ENCODE measurements around the gene TLE7. TPM values are rescaled to one million over a fixed set of nuclear protein-coding genes. Genes with fewer than 3 reads are reported as not detected.

Gene TLE7
- polyA plus RNA-seq, 4 donors: not detected

- DNase-seq (ENCODE audit: low read depth in 4 of 4, low spot score in 3 of 4): no peak
Observed at GRCh38 chr16:71453036-71453435, 11.2 kb upstream of the TLE7 start.

GRCh38 chr16:71449020-71449419, 7.2 kb upstream of the TLE7 start:
- no peak for DNase-seq (ENCODE audit: low read depth in 4 of 4, low spot score in 3 of 4)

GRCh38 chr16:71448274-71448866, 6.5 kb upstream of the TLE7 start:
- DNase-seq (ENCODE audit: low read depth in 4 of 4, low spot score in 3 of 4): no peak

GRCh38 chr16:71443714-71444113, 1.9 kb upstream of the TLE7 start:
- DNase-seq (ENCODE audit: low read depth in 4 of 4, low spot score in 3 of 4): no peak

- no peak for DNase-seq (ENCODE audit: low read depth in 4 of 4, low spot score in 3 of 4)
Observed at GRCh38 chr16:71441348-71442050, 355 bp downstream of the TLE7 start.

GRCh38 chr16:71440669-71441347, 1.0 kb downstream of the TLE7 start:
- DNase-seq (ENCODE audit: low read depth in 4 of 4, low spot score in 3 of 4): no peak

- no peak for DNase-seq (ENCODE audit: low read depth in 4 of 4, low spot score in 3 of 4)
Observed at GRCh38 chr16:71439523-71439922, 2.3 kb downstream of the TLE7 start.

- no peak for DNase-seq (ENCODE audit: low read depth in 4 of 4, low spot score in 3 of 4)
Observed at GRCh38 chr16:71436473-71436872, 5.4 kb downstream of the TLE7 start.

GRCh38 chr16:71432906-71433305, 8.9 kb downstream of the TLE7 start:
- DNase-seq (ENCODE audit: low read depth in 4 of 4, low spot score in 3 of 4): no peak

- DNase-seq (ENCODE audit: low read depth in 4 of 4, low spot score in 3 of 4): no peak
Observed at GRCh38 chr16:71431991-71432390, 9.9 kb downstream of the TLE7 start.

GRCh38 chr16:71431176-71431575, 10.7 kb downstream of the TLE7 start:
- no peak for DNase-seq (ENCODE audit: low read depth in 4 of 4, low spot score in 3 of 4)

GRCh38 chr16:71430744-71431143, 11.1 kb downstream of the TLE7 start:
- DNase-seq (ENCODE audit: low read depth in 4 of 4, low spot score in 3 of 4): no peak

- no peak for DNase-seq (ENCODE audit: low read depth in 4 of 4, low spot score in 3 of 4)
Observed at GRCh38 chr16:71429581-71429980, 12.3 kb downstream of the TLE7 start.

- no peak for DNase-seq (ENCODE audit: low read depth in 4 of 4, low spot score in 3 of 4)
Observed at GRCh38 chr16:71428883-71429282, 13.0 kb downstream of the TLE7 start.

GRCh38 chr16:71428385-71428784, 13.5 kb downstream of the TLE7 start:
- no peak for DNase-seq (ENCODE audit: low read depth in 4 of 4, low spot score in 3 of 4)

GRCh38 chr16:71426880-71427615, 14.8 kb downstream of the TLE7 start:
- DNase-seq (ENCODE audit: low read depth in 4 of 4, low spot score in 3 of 4): no peak

- peak in 2 of 4 donors; percentile 21 to 27 for DNase-seq (ENCODE audit: low read depth in 4 of 4, low spot score in 3 of 4)
Observed at GRCh38 chr16:71426069-71426879, 15.6 kb downstream of the TLE7 start.

GRCh38 chr16:71425746-71426068, 16.1 kb downstream of the TLE7 start:
- no peak for DNase-seq (ENCODE audit: low read depth in 4 of 4, low spot score in 3 of 4)

GRCh38 chr16:71424626-71425025, 17.2 kb downstream of the TLE7 start:
- no peak for DNase-seq (ENCODE audit: low read depth in 4 of 4, low spot score in 3 of 4)

GRCh38 chr16:71423865-71424264, 18.0 kb downstream of the TLE7 start:
- DNase-seq (ENCODE audit: low read depth in 4 of 4, low spot score in 3 of 4): no peak

- no peak for DNase-seq (ENCODE audit: low read depth in 4 of 4, low spot score in 3 of 4)
Observed at GRCh38 chr16:71423016-71423415, 18.8 kb downstream of the TLE7 start.
